GM23248 (cell line): ENCODE measurements around the gene FXYD3.

Source experiments
- EZH2 ChIP-seq: fragments of 200-600 bp; sonication (generic); IDR thresholded peaks from 2 replicates; pipeline ENCODE4 v1.6.1; 2018; ENCODE audit warnings: antibody characterized with exemption, mild to moderate bottlenecking; ENCODE audit not compliant: insufficient read depth, poor library complexity, severe bottlenecking
- EZH2phosphoT487 ChIP-seq: fragments of 200-600 bp; sonication (generic); IDR thresholded peaks from 2 replicates; pipeline ENCODE4 v1.6.1; 2018; ENCODE audit warnings: antibody characterized with exemption, moderate library complexity, mild to moderate bottlenecking, low read depth; ENCODE audit not compliant: insufficient read depth

DNA sequence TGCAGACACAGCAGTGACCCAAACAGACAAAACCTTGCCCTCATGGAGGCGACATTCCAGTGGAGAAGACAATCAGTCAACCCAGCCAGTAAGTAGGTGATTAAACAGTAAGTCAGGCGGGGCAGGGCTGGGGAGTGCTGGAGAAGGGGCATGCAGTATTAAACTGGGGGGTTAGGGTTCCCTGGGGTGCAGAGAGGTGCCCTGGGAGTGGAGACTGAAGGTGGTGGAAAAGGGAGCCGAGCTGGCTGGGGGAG lies 31.2 kb upstream of the FXYD3 start:
- no peak for TF ChIP-seq EZH2
- no peak for TF ChIP-seq EZH2phosphoT487
